Fibroblast of upper back skin (primary cell): Measurements from ENCODE around the gene PJA1.

Experiments used
- DNase-seq: peaks from one replicate; pipeline ENCODE4 v3.0.0-alpha.2; 2013

PJA1 gene

GRCh38 chrX:69163936-69164741 lies 1.1 kb downstream of the PJA1 start:
- no peak for DNase-seq

- no peak for DNase-seq
These were observed 2.8 kb downstream of the PJA1 start for GRCh38 chrX:69162361-69162865.

- no peak for DNase-seq
These were observed 3.4 kb downstream of the PJA1 start for GRCh38 chrX:69161786-69162349.

GRCh38 chrX:69161371-69161770 lies 3.9 kb downstream of the PJA1 start:
- DNase-seq: no peak

GRCh38 chrX:69158166-69158980 lies 6.9 kb downstream of the PJA1 start:
- peak; percentile 68 for DNase-seq

- DNase-seq: no peak
These were observed 8.6 kb downstream of the PJA1 start for GRCh38 chrX:69156638-69157037.

- DNase-seq: no peak
These were observed 9.3 kb downstream of the PJA1 start for GRCh38 chrX:69155786-69156520.

GRCh38 chrX:69154051-69154450 lies 11.2 kb downstream of the PJA1 start:
- DNase-seq: no peak

- DNase-seq: peak; percentile 76
These were observed 12.1 kb downstream of the PJA1 start for GRCh38 chrX:69153060-69153730.

GRCh38 chrX:69152417-69152841 lies 12.8 kb downstream of the PJA1 start:
- DNase-seq: no peak

GRCh38 chrX:69151866-69152284 lies 13.4 kb downstream of the PJA1 start:
- no peak for DNase-seq

- no peak for DNase-seq
These were observed 14.8 kb downstream of the PJA1 start for GRCh38 chrX:69150281-69150960.

GRCh38 chrX:69149466-69150280 lies 15.6 kb downstream of the PJA1 start:
- no peak for DNase-seq

GRCh38 chrX:69148946-69149345 lies 16.3 kb downstream of the PJA1 start:
- no peak for DNase-seq

GRCh38 chrX:69146739-69147138 lies 18.5 kb downstream of the PJA1 start:
- no peak for DNase-seq

GRCh38 chrX:69145714-69146113 lies 19.5 kb downstream of the PJA1 start:
- no peak for DNase-seq

GRCh38 chrX:69144838-69145680 lies 20.2 kb downstream of the PJA1 start:
- DNase-seq: no peak

GRCh38 chrX:69143530-69143929 lies 21.7 kb downstream of the PJA1 start:
- no peak for DNase-seq

GRCh38 chrX:69142788-69143469 lies 22.3 kb downstream of the PJA1 start:
- DNase-seq: peak; percentile 35
